GM21717 (cell line): ENCODE measurements around the gene NOL12.
"Not testable (repeated sequence)": the region's sequence is repeated elsewhere in the genome, so short reads cannot be mapped to it uniquely, and the experiment has no call there.

Source experiments
- ATAC-seq: cut with Tn5 transposase; IDR thresholded peaks from one replicate; pipeline ENCODE4 v1.9.1; 2021; ENCODE audit warnings: mild to moderate bottlenecking, moderate library complexity; ENCODE audit not compliant: unreplicated experiment

Gene NOL12

GRCh38 chr22:37678372-37678771, 7.8 kb upstream of the NOL12 start:
- no peak for ATAC-seq

GRCh38 chr22:37679670-37680069, 6.5 kb upstream of the NOL12 start:
- ATAC-seq: no peak

- no peak for ATAC-seq
Measured at GRCh38 chr22:37680191-37680851, 5.8 kb upstream of the NOL12 start.

- no peak for ATAC-seq
Measured at GRCh38 chr22:37681001-37681424, 5.1 kb upstream of the NOL12 start.

GRCh38 chr22:37681556-37682049, 4.5 kb upstream of the NOL12 start:
- ATAC-seq: no peak

- no peak for ATAC-seq
Measured at GRCh38 chr22:37684803-37685615, 1.1 kb upstream of the NOL12 start.

GRCh38 chr22:37690407-37690806, 4.3 kb downstream of the NOL12 start:
- ATAC-seq: no peak

GRCh38 chr22:37690901-37691504, 4.9 kb downstream of the NOL12 start:
- ATAC-seq: no peak

GRCh38 chr22:37692627-37693285, 6.6 kb downstream of the NOL12 start:
- no peak for ATAC-seq

GRCh38 chr22:37694131-37694530, 8.0 kb downstream of the NOL12 start:
- not testable (repeated sequence) for ATAC-seq

GRCh38 chr22:37696260-37696656, 10.1 kb downstream of the NOL12 start:
- ATAC-seq: not testable (repeated sequence)

GRCh38 chr22:37696657-37697537, 10.8 kb downstream of the NOL12 start, which contains the start of gene TRIOBP:
Gene TRIOBP (plus strand): TSS chr22:37697048. CDS start chr22:37701366, 4,318 bp downstream.
- no peak for ATAC-seq

GRCh38 chr22:37697538-37697835, 11.3 kb downstream of the NOL12 start:
- no peak for ATAC-seq

GRCh38 chr22:37701141-37701786, 15.1 kb downstream of the NOL12 start:
- no peak for ATAC-seq

GRCh38 chr22:37703906-37704305, 17.8 kb downstream of the NOL12 start:
- ATAC-seq: no peak

- no peak for ATAC-seq
Measured at GRCh38 chr22:37704645-37705044, 18.5 kb downstream of the NOL12 start.

GRCh38 chr22:37705205-37705604, 19.1 kb downstream of the NOL12 start:
- no peak for ATAC-seq

GRCh38 chr22:37708580-37709444, 22.7 kb downstream of the NOL12 start:
- no peak for ATAC-seq

GRCh38 chr22:37709445-37709765, 23.3 kb downstream of the NOL12 start:
- ATAC-seq: no peak
